GM18526 (cell line): ENCODE measurements around the gene CHST7.

Experiments
- POLR2A ChIP-seq: IDR thresholded peaks from 3 replicates; pipeline ENCODE4 v1.6.1; 2011; ENCODE audit not compliant: insufficient read length; ENCODE audit errors: extremely low read depth

The CHST7 gene

GRCh38 chrX:46587753-46588171 is 14.2 kb downstream of the CHST7 start:
- TF ChIP-seq POLR2A: no peak

GRCh38 chrX:46588263-46588662 is 14.7 kb downstream of the CHST7 start:
- TF ChIP-seq POLR2A: no peak

DNA sequence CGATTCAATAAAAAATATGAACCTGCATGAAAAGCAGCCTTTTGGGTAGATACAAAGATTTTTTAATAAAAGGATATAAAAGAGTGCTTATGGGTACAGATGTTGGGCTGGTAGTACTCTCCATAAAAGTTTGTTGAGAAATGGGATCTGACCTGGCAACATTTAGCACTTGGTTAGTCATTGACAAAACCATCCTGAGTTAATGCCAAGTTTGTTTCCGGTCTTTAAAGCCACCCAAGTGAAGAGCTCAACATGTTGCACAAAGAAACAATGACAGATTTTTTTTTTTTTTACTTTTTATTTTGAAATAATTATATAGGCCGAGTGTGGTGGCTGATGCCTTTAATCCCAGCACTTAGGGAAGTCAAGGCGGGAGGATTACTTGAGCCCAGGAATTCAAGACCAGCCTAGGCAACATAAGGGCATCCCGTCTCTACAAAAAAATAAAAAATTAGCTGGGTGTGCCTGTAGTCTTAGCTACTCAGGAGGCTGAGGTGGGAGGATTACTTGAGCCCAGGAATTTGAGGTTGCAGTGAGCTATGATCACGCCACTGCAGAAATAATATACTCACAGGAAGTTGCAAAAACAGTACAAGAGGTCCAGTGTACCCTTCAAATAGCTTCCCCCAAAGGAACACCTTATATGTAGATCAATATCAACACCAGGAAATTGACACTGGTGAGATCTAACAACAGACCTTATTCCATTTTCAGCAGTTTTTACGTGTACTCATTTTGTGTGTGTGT is 16.6 kb downstream of the CHST7 start:
- TF ChIP-seq POLR2A: no peak

DNA sequence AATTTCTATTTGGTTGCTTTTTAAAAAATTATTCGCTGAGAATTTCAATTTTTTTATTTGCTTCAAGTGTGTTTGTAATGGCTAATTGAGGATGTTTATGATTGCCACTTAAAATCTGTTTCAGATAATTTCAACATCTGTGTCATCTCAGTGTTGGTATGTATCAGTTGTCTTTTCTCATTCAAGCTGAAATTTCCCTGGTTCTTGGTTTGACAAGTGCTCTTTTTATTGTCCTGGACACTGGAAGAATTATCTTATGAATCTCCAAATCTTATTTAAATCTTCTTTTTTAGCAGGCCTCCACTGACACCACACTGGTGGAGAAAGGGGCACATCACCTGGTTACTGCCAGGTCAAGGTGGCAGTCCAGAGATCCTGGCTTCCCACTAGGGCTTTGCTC is 21.5 kb downstream of the CHST7 start:
- TF ChIP-seq POLR2A: no peak

DNA sequence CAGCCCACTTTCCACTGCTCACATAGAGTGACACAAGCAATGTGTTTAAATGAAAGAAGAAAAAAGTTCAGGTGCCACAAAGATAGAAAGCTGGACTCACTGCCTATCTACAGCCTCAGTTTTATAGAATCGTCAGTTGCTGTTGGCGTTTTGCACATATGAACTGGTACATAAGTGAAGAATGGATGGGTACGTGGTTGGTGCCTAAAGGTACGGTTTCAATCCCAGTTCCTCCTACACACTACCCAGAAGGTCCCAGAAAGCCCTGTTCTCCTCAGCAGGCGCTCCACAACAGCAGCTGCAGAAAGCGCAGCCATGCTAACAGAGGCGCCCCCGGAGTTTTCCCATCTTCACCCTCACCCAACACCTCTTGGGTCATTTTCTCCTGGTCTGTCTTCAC is 23.6 kb downstream of the CHST7 start:
- no peak for TF ChIP-seq POLR2A

- no peak for TF ChIP-seq POLR2A
Measured at GRCh38 chrX:46597771-46598170, 24.2 kb downstream of the CHST7 start.

DNA sequence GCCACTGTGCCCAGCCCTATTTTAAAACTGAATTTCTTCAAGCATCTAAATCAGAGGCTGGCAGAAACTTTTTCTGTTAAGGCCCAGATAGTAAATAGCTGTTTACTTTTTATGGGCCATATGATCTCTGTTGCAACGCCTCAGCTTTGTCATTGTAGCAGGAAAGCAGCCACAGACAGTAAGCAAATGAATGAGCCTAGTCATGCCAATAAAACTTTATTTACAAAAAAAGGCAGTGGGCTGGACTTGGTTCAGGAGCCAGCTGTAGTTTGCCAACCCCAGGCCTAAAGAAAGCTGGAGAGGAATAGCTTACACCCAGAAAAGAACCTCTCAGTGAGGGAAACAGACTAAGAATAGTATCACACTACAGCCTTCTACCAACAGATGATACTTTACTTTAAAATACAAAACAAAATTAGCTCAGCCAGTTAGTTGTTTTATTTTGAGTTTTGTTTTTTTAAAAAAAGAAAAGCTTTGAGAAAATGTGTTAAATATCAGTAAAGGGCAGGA is 25.5 kb downstream of the CHST7 start:
- no peak for TF ChIP-seq POLR2A

- TF ChIP-seq POLR2A: no peak
Measured at GRCh38 chrX:46601283-46601682, 27.7 kb downstream of the CHST7 start.

GRCh38 chrX:46602468-46603102 is 29.0 kb downstream of the CHST7 start:
- no peak for TF ChIP-seq POLR2A

DNA sequence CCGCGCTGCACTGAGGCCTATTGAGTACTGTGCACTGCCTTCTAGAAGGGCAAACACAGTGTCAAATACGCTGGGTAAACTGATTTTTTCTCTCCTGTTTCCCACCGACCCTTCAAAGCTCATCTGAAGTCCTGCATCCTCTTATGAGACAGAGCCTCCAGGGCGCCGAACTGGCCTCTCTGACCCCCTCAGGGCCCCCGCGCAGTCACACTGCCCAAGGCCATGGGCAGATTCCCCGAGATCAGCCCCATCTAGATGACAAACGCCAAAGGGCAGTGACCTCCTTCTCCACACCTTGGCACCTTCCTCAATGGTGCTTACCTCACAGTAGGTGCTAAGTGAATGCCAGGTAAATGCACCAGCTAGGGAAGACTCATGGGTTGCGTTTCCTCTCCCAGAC is 34.4 kb downstream of the CHST7 start:
- TF ChIP-seq POLR2A: no peak

GRCh38 chrX:46610070-46610658 is 36.6 kb downstream of the CHST7 start:
- no peak for TF ChIP-seq POLR2A

- TF ChIP-seq POLR2A: no peak
Measured at GRCh38 chrX:46611658-46612362, 38.2 kb downstream of the CHST7 start.

GRCh38 chrX:46617906-46618305 is 44.3 kb downstream of the CHST7 start:
- TF ChIP-seq POLR2A: no peak

GRCh38 chrX:46618947-46619346 is 45.4 kb downstream of the CHST7 start:
- TF ChIP-seq POLR2A: no peak

- no peak for TF ChIP-seq POLR2A
Measured at GRCh38 chrX:46620505-46620904, 46.9 kb downstream of the CHST7 start.

- TF ChIP-seq POLR2A: no peak
Measured at GRCh38 chrX:46621572-46621971, 48.0 kb downstream of the CHST7 start.
